Erythroblast (primary cell): ENCODE results near the gene OR51G1.

Experiments used
- GATA1 ChIP-seq: IDR thresholded peaks from 2 replicates; pipeline ENCODE4 v1.6.1; 2011; ENCODE audit warnings: low read depth, mild to moderate bottlenecking, control low read depth, low read length, moderate library complexity
- POLR2A ChIP-seq: IDR thresholded peaks from 2 replicates; pipeline ENCODE4 v1.6.1; 2011; ENCODE audit warnings: mild to moderate bottlenecking, low read length

DNA sequence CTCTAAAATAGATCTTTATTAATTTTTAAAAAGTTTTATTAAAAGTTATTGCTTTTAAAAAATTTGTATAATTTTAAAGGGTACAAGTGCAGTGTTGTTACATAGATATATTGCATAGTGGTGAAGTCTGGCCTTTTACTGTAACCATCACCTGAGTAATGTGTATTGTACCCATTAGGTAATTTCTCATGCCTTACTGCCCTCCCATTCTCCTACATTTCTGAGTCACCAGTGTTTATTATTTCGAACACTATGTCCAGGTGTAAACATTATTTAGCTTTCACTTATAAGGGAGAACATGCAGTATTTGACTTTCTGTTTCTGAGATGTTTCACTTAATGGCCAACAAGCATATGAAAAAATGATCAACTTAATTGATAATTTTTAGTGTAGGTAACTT lies 2.3 kb downstream of the OR51G1 start:
- TF ChIP-seq POLR2A (no peak), GATA1 (no peak)
